GM19463 (cell line): ENCODE data around the gene SREK1.
"Not testable (repeated sequence)": the region's sequence is repeated elsewhere in the genome, so short reads cannot be mapped to it uniquely, and the experiment has no call there.

Source experiments
- ATAC-seq: cut with Tn5 transposase; IDR thresholded peaks from one replicate; pipeline ENCODE4 v1.9.1; 2021; ENCODE audit warnings: mild to moderate bottlenecking, moderate library complexity; ENCODE audit not compliant: unreplicated experiment

Gene SREK1

GRCh38 chr5:66144074-66144833 lies at the start of gene SREK1:
TSS of gene SREK1 (plus strand) at chr5:66144300. CDS start at chr5:66144377, 77 bp downstream.
- ATAC-seq, result peak; percentile 90

GRCh38 chr5:66100851-66101250 lies 43.2 kb upstream of the SREK1 start:
- no peak for ATAC-seq

- ATAC-seq, result no peak
These were observed 30.9 kb upstream of the SREK1 start for GRCh38 chr5:66113160-66113559.

- ATAC-seq, result no peak
These were observed 25.8 kb upstream of the SREK1 start for GRCh38 chr5:66118304-66118703.

- no peak for ATAC-seq
These were observed 21.6 kb upstream of the SREK1 start for GRCh38 chr5:66122379-66123034.

- no peak for ATAC-seq
These were observed 15.0 kb upstream of the SREK1 start for GRCh38 chr5:66129144-66129543.

GRCh38 chr5:66130493-66130892 lies 13.6 kb upstream of the SREK1 start:
- ATAC-seq, result no peak

GRCh38 chr5:66134407-66134861 lies 9.7 kb upstream of the SREK1 start:
- ATAC-seq, result no peak

GRCh38 chr5:66136053-66136452 lies 8.0 kb upstream of the SREK1 start:
- ATAC-seq, result no peak

- ATAC-seq, result not testable (repeated sequence)
These were observed 7.2 kb upstream of the SREK1 start for GRCh38 chr5:66136944-66137343.

GRCh38 chr5:66138637-66139317 lies 5.3 kb upstream of the SREK1 start:
- ATAC-seq, result peak; percentile 45

GRCh38 chr5:66139318-66139712 lies 4.8 kb upstream of the SREK1 start:
- ATAC-seq, result no peak

GRCh38 chr5:66142417-66142816 lies 1.7 kb upstream of the SREK1 start:
- no peak for ATAC-seq

- ATAC-seq, result peak; percentile 21
These were observed 527 bp upstream of the SREK1 start for GRCh38 chr5:66143473-66144073.

GRCh38 chr5:66144834-66145390 lies 812 bp downstream of the SREK1 start:
- peak; percentile 42 for ATAC-seq

GRCh38 chr5:66145737-66146136 lies 1.6 kb downstream of the SREK1 start:
- no peak for ATAC-seq

GRCh38 chr5:66149950-66150349 lies 5.8 kb downstream of the SREK1 start:
- no peak for ATAC-seq

- no peak for ATAC-seq
These were observed 6.9 kb downstream of the SREK1 start for GRCh38 chr5:66151030-66151429.

GRCh38 chr5:66151491-66151890 lies 7.4 kb downstream of the SREK1 start:
- ATAC-seq, result no peak

- no peak for ATAC-seq
These were observed 12.9 kb downstream of the SREK1 start for GRCh38 chr5:66157046-66157445.

- ATAC-seq, result no peak
These were observed 17.3 kb downstream of the SREK1 start for GRCh38 chr5:66161356-66161755.
